ENCODE measurements around the gene TCF12.

GRCh38 chr15:57281321-57281720, 362.9 kb downstream of the TCF12 start:
- TF ChIP-seq ZNF274 (IDR thresholded peaks at IDR 0.05; ENCODE audit: low read depth, low read length) = no peak
- TF ChIP-seq YY1 (IDR thresholded peaks at IDR 0.05; ENCODE audit: insufficient read depth, insufficient read length) = no peak
- TF ChIP-seq SUZ12 (IDR thresholded peaks at IDR 0.05; ENCODE audit: extremely low read depth, insufficient read depth, insufficient read length) = no peak
